Bone marrow (tissue), 2 donors: ENCODE measurements around the gene CASP3.
"Not testable (repeated sequence)": the region's sequence is repeated elsewhere in the genome, so short reads cannot be mapped to it uniquely, and the experiment has no call there.

Experiments used
- DNase-seq, 2 donors: peaks; one replicate each; lab custom pipeline; 2025; lab: John Stamatoyannopoulos, UW

CASP3 gene

GRCh38 chr4:184635381-184635780, 13.9 kb downstream of the CASP3 start:
- DNase-seq, result no peak

- no peak for DNase-seq
Observed at GRCh38 chr4:184632842-184633241, 16.4 kb downstream of the CASP3 start.

GRCh38 chr4:184628103-184628502, 21.1 kb downstream of the CASP3 start:
- DNase-seq, result no peak

GRCh38 chr4:184625783-184626596, 23.3 kb downstream of the CASP3 start:
- not testable (repeated sequence) for DNase-seq

- no peak for DNase-seq
Observed at GRCh38 chr4:184624972-184625554, 24.2 kb downstream of the CASP3 start.

GRCh38 chr4:184624504-184624903, 24.7 kb downstream of the CASP3 start:
- not testable (repeated sequence) for DNase-seq

GRCh38 chr4:184621518-184621917, 27.7 kb downstream of the CASP3 start:
- no peak for DNase-seq

GRCh38 chr4:184620212-184620867, 28.9 kb downstream of the CASP3 start:
- no peak for DNase-seq

GRCh38 chr4:184617600-184618196, 31.5 kb downstream of the CASP3 start:
- no peak for DNase-seq

- no peak for DNase-seq
Observed at GRCh38 chr4:184616633-184617551, 32.4 kb downstream of the CASP3 start.

GRCh38 chr4:184616168-184616567, 33.1 kb downstream of the CASP3 start:
- not testable (repeated sequence) for DNase-seq

GRCh38 chr4:184614509-184614908, 34.7 kb downstream of the CASP3 start:
- no peak for DNase-seq

- no peak for DNase-seq
Observed at GRCh38 chr4:184613405-184613804, 35.8 kb downstream of the CASP3 start.

GRCh38 chr4:184612074-184612473, 37.2 kb downstream of the CASP3 start:
- DNase-seq, result no peak

GRCh38 chr4:184607429-184607828, 41.8 kb downstream of the CASP3 start:
- not testable (repeated sequence) for DNase-seq

GRCh38 chr4:184602857-184603256, 46.4 kb downstream of the CASP3 start:
- DNase-seq, result not testable (repeated sequence)

GRCh38 chr4:184600982-184601381, 48.3 kb downstream of the CASP3 start:
- DNase-seq, result not testable (repeated sequence)

- no peak for DNase-seq
Observed at GRCh38 chr4:184599492-184600135, 49.6 kb downstream of the CASP3 start.

GRCh38 chr4:184598753-184599491, 50.3 kb downstream of the CASP3 start:
- DNase-seq, result no peak

- DNase-seq, result no peak
Observed at GRCh38 chr4:184596617-184597185, 52.5 kb downstream of the CASP3 start.
